GM21515 (cell line): ENCODE data around the gene PLAAT4.

Source experiments
- ATAC-seq: cut with Tn5 transposase; IDR thresholded peaks from one replicate; pipeline ENCODE4 v1.9.1; 2021; ENCODE audit not compliant: unreplicated experiment

Gene PLAAT4, protein sequence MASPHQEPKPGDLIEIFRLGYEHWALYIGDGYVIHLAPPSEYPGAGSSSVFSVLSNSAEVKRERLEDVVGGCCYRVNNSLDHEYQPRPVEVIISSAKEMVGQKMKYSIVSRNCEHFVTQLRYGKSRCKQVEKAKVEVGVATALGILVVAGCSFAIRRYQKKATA

DNA sequence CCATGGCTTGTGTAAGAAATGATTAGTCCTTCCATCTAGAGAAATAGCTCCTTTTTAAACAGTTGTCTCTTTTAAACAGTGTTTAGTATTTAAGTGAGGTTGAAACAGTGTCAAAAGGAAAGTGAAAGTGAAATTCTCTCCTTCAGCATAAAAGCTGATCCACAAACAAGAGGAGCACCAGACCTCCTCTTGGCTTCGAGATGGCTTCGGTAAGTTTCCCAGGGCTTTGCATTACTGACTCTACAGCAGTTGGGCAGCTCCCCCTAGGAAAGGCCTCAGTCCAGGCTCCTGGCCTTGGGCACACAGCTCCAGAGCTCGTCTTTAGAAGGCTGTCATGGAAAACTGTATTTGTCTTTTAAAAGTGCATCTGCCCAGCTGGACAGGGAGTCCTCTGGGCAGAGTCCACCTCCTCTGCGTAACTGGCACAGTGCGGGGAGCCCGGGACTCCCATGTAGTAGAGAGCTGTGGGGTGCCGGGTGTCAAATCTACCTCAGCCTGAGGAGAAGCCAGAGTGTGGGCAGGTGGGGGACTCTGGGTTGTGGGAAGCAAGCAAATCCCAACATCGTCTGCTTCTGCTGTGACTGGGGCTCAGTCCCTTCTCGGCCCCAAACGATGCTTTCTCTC lies at the start of gene PLAAT4:
TSS of gene PLAAT4 (plus strand) at position 140 of the 624 bp plus-strand sequence. CDS start at position 201, 61 bp downstream.
- ATAC-seq: no peak

DNA sequence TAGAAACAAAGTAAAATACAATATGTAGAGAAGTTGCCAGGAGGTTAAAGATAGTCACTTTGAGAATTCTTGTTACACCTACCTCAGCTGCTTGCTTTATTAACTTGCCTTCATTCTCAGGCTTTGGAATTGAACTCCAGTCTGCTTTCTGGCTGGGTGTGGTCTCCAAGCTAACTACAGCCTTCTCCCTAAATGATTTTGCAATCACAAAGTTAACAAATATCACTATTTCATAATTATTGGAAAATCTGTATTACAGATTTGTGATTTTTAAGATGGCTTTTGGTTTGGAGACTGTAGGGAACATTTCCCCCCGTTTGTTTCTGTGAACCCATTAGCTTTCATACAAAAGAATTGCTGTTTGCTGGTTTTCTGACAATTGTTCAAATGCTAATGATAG lies 47.8 kb upstream of the PLAAT4 start:
- no peak for ATAC-seq

DNA sequence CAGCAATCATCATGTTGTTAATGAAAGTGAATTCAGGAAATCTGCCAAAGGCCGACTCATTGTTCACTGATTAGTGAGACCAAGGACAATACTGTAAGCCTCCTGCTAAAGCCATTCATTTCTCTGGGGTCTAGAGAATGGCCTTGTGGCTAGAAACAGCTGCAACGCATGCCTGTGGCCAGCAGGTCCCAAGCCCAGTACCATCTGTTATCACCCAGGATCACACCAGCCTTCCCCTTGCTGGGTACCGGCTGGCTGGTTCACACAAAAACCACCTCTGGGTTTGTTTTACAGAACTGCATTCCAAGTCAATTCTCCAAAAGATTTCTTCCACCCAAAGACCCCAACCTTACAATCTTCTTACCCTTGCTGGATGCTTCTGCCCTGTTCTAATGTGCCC lies 46.7 kb upstream of the PLAAT4 start:
- no peak for ATAC-seq

DNA sequence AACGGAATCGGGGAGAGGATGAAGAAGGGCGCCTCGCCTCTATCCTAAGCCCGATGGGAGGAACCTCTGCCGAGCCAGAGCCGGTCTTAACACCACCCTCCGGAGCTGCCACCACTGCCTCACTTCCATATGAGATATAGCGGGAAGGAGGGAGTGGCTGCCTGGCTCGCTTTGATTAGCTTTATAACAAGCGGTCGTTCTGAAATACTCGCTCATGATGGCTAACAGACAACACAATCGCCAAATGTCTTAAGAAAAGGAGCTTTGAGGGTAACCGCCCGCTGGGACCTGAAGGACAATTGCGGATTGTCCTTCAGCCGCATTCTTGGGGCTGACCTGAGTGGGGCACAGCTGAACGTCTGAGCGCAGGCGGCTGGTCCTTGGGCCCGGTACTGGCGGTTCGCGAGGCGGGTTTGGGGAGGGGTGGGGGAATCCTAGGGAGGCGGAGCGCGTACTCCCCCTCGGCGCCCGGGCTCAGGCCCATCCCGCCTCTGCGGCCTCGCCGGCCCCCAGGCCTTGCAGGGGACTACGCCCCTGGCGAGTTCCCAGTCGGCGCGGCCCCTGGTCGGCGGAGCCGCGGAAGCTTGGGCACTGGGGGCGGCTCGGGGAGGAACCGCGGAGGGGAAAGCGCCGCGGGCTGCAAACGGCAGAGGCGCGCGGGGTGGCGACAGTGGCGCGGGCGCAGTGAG lies 45.9 kb upstream of the PLAAT4 start, which contains the start of gene PLAAT5:
TSS of gene PLAAT5 (minus strand) at position 617 of the 689 bp plus-strand sequence. CDS start at position 484, 133 bp downstream.
- no peak for ATAC-seq

DNA sequence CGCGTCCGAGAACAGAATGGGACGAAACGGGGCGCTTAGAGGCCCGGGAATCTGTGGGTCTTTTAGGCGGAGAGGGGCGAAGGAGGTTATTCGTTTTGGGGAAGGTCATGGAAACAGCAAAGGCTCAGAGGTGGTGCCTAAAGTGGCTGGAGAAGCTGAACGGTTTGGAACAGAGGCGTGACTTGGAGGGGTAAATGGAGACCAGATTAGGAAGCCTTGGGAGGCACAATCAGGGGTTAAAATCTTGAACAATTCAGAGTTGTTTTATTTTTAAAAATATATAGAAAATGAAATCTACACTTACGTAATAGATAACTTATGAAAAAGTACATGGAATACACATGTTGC lies 45.4 kb upstream of the PLAAT4 start:
- no peak for ATAC-seq

DNA sequence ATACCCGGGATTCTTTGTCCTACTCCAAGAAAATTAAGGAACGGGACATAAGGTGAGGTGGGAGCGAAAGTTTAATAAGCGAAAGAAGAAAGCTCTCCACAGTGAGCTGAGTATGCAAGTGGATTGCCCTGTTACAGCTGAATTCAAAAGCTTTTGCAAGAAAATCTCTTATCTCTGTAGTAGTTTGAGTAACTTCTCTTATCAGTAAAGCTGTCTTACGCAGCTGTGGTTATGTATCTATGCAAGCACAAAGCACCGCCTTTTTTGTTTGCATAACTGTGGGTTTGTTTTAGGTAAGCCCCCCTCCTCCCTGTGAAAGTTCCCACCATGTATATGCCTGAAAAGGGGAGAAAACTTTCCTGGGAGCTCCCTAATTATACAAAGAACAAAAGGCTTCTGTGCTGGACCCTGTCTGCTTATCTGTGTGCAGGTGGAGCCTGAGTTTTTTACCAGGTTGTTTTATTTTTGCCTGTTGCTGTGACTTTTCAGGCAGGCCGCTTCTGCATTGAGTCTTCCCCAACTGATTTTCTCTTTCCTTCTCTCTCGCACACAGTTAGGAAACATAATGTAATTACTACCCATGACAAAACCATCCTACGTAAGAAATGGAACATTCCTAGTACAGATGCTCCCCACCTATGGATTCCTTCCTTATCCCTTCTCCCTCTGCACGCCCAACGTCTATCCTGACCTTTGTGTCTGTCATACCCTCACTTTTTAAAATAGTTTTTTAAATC lies 44.8 kb upstream of the PLAAT4 start:
- no peak for ATAC-seq

DNA sequence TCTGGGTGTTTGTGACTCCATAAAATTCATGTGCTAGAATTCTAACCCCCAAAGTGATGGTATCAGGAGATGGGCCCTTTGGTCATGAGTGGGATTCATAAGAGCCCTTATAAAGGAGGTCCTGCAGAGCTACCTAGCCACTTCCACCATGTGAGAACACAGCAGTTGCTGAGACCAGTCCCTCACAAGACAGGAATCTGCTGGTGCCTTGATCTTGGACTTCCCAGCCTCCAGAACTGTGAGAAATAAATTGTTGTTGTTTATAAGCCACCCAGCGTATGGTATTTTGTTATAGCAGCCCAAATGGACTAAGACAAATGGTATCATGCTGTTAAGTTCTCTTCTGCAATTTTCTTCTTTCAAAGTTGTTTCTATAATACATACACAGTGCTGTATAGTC lies 44.2 kb upstream of the PLAAT4 start:
- no peak for ATAC-seq

DNA sequence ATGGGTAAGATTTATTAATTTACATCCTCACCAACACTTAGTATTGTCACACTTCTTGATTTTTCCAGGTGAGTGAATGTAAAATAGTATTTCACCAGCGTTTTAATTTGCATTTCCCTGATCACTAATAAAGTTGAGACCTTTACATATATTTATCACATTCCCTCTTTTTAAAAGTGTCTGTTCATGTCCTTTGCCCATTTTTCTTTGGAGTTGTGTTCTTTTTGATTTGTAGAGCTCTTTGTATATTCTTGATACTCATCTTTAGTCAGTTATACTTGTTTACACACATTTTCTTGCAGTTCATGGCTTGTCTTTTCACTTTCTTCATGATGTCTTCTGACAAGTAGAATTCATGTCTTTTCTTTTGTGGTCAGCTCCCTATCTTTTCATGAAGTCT lies 43.5 kb upstream of the PLAAT4 start:
- ATAC-seq: no peak

DNA sequence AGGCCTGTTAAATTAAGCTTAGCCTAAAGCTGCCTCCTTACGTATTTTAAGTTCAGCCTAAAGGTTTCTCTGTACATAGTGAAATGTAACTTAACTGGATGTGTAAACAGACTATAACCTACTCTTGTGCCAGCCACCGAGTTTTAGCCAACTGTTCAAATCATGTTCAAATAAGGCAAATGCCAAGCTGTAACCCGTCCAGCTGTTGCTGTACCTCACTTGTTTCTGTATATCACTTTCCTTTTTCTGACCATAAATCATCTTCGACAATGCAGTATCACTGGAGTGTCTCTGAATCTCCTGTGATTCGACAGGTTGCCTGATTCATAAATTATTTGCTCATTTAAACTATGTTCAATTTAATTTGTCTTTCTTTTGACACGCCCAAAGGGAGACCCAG lies 41.6 kb upstream of the PLAAT4 start:
- ATAC-seq: no peak

DNA sequence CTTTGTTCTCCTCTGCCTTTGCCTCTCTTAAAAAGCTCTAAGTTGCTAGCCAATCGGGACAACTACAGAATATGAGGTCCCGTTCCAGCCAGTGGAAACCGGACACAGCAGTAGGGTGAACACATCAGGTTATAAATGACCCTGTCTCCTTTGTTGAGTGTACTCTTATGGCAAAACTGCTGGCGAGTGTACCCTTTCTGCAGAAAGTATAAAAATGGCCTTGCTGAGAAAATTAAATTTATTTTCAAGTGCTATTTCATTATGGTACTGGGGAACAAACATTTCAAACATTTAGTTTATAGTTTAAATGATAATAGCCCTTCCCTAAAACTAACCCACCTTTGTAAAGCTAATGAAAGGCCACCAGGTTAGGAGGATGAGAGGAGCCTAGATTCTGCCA lies 36.7 kb upstream of the PLAAT4 start:
- ATAC-seq: no peak

DNA sequence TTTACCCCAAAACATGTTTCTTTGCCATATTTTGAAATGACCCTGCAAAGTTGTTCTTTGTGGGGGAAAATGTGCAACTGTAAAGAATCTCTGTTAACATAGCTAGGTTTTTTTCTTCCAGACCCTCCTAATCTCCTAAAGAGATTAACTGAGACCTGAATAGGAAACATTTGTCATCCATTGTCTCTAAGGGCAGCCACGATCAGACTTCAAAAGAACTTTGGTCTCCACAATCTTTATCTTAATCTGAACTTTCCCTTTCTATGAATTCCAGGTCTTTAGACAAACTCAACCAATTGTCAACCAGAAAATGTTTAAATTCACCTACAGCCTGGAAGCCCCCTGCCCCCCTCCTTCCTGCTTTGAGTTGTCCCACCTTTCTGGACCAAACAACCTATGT lies 35.4 kb upstream of the PLAAT4 start:
- ATAC-seq: no peak

DNA sequence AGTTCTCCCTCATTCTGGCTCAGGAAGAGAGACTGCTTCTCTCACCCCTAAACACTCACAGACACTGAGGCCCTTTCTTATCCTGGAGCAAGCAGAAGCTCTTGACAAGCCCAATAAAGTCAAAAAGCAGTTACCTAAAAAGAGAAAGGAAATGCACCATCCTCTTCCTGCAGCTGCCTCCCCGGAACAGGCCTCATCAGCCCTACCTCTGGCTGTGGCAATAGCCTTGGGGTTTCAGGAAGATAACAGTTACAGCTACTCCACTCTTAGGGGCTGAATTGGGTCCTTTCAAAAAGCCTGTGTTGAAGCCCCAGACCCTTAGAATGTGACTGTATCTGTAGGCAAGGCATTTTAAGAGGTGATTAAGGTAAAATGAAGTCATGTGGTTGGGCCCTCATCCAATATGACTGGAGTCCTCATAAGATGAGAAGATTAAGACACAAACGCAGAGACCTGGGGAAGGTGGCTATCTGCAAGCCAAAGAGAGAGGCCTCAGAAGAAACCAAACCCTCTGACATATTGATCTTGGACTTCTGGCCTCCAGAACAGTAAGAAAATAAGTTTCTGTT lies 34.3 kb upstream of the PLAAT4 start:
- no peak for ATAC-seq

DNA sequence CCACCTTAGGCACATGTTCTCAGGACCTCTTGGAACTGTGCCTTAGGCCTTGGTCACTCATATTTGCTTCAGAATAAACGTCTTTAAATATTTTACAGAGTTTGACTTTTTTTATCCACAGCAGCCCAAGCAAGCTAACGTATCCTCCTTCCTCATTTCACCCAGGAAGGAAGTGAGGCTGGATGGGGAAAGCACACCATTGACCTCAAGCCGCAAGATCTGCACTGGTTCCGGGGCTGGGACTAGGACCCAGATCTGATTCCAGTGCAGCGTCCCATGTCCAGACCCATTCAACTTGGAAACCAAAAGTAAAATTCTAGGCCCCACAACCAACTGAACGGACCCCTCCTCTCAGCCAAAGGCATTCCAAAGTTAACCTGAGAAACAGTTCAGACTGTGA lies 33.1 kb upstream of the PLAAT4 start:
- no peak for ATAC-seq

DNA sequence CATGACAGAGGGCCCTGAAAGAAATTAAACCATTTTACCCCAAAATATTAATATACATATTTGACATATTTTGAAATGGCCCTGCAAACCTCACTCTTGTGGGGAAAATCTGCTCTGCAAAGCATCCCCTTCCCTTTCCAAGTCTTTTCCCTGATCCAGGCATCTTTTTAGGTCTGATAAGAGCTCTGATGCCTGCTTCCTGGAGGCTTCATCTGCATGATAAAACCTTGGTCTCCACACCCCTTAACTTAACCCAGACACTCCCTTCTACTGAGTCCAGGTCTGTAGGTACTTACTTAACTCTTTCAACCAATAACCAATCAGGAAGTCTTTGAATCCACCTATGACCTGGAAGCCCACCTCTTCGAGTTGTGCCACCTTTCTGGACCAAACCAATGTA lies 32.6 kb upstream of the PLAAT4 start:
- no peak for ATAC-seq

DNA sequence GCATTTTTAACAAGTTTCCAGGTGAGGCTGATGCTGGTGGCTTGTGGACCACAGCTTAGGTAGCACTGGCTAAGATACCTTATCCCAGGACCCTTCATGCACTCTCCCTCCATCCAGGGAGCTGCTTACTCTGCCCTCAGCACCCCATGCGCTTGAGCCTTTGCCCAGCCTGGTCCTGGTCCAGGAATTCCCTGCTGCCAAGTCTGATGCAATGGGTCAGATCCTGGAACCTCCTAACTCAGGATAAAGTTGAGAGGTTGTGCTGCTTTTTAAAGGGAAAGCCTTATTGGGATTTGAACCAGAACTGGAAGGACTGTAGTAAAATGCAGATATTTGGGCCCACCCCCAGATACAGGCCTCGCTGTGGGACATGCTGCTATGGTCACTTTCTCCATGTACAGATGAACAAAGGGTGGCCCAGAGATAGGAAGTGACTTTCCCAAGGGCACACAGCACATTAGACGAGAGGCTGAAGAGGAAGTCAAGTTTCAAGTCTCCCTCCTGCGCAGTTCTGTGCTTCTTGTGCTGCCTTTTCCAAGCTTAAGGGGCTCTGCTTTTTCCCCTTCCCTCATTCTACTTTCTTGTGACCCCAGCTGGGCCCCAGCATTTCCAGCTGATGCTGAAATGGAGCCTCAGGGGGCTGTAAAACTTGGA lies 31.5 kb upstream of the PLAAT4 start:
- ATAC-seq: no peak

DNA sequence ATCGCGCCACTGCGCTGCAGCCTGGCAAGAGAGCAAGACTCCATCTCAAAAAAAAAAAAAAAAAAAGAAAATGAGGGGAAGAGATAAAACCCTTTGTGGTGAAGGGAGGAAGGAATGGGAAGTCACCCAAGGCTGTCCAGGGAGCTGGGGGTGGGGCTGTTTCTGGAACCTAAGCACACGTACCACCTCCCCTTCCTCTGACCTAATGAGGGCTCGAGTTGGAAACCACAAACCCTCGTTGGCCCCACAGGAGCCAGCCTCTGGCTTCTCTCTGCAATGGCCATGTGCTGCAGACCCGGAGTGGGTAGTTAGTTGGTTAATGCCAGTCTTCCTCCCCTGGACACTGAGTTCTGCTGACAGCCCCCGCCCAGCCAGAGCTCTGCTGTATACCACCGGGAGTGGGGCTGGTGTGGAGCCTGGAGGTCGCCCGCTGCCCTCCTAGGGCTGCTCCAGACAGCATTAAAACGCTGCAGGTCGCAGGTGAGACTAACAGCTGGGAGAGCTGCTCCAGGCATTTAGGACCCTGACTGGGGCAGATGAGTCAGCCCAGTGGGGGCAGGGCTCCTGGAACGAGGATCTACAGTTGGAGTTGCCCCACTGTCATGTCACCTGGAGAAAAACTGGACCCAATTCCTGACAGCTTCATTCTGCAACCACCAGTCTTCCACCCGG lies 30.6 kb upstream of the PLAAT4 start, which contains the start of gene LGALS12:
TSS of gene LGALS12 (plus strand) at position 228 of the 672 bp plus-strand sequence. CDS start at position 603, 375 bp downstream.
- no peak for ATAC-seq

DNA sequence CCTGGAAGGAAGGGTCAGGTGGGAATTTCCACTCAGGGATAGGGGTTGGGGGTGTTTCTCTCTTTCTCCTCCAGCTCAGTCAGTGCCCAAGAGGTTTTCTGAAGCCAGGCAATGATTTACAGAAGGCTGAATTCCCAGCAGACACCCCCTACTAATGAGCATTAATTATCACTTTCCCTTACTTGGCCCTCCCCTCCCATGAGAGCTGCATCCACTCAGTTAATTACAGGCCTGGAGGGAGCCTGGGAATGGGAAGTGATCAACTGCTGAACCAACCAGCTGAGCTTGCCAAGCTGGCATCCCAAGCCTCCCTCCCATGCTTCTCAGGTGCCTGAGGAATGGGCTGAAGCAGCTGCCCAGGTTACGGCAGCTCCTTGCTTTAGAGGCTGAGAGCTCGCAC lies 29.7 kb upstream of the PLAAT4 start:
- ATAC-seq: no peak

DNA sequence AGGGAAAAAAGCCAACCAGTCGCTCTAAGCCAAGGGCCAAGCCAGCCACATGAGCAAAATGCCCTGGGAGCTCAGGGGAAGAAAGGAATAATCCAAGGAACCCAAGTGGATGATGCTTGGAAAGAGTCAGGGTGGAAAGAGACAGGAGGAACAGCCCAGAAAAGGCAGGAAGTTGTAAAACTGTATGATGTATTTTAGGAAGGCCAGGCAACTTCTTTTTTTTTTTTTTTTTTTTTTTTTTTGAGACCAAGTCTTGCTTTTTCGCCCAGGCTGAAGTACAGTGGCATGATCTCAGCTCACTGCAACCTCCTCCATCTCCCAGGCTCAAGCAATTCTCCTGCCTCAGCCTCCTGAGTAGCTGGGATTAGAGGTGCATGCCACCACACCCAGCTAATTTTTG lies 29.1 kb upstream of the PLAAT4 start:
- no peak for ATAC-seq

DNA sequence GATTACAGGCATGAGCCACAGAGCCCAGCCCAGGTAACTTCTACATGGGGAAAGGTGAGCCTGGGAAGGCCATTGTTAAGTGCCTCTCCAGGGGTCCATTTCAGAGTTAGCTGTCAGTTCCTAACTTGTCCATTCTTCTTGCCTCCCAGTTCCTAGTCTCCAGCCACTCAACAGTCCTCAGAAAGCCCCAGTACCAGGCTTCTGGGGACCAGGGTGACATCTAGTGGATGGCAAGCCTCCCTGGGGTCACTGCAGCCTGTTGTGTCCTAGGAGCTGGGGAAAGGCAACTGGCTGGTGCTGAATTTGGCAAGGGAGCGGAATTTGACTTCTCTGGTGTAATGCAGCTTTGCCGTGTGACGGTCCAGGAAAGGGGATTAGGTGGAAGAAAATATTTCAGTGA lies 28.6 kb upstream of the PLAAT4 start:
- no peak for ATAC-seq

DNA sequence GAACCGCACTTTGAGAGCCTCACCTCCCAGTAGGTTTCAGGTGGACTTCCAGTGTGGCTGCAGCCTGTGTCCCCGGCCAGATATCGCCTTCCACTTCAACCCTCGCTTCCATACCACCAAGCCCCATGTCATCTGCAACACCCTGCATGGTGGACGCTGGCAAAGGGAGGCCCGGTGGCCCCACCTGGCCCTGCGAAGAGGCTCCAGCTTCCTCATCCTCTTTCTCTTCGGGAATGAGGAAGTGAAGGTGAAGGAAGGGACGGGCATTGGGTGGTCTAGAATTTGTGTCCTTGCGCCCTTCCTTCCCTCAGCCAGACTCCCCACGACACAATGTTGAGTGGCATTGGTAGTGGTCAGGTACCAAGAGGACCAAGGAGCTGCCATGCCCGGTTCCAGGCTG lies 27.9 kb upstream of the PLAAT4 start:
- no peak for ATAC-seq
